Skin epidermis (tissue), 12 donors: ENCODE measurements around the gene TMEM233.
A peak's percentile ranks its signal among the peaks of the same experiment; 100 is the strongest.

Experiments
- H3K27ac ChIP-seq, 21 experiments: fragments of 200-600 bp; sonication (generic) in 11 of 21; one replicate each; pipeline ENCODE4 v1.5.0; 2020; ENCODE audit warnings: mild to moderate bottlenecking in 3 of 21, inconsistent platforms in 2 of 21, moderate library complexity in 2 of 21
- H3K4me3 ChIP-seq, 7 experiments: fragments of 200-600 bp; sonication (generic) in 2 of 7; one replicate each; pipeline ENCODE4 v1.5.0; 2020; ENCODE audit warnings: inconsistent platforms in 2 of 7, mild to moderate bottlenecking in 2 of 7, moderate library complexity in 1 of 7

The TMEM233 gene

GRCh38 chr12:119676022-119676421, 82.4 kb downstream of the TMEM233 start:
- Histone ChIP-seq H3K4me3 (no peak overlapping the region), H3K27ac (no peak overlapping the region)

- Histone ChIP-seq H3K4me3 (no peak overlapping the region), H3K27ac (no peak overlapping the region)
Measured at GRCh38 chr12:119676573-119676972, 83.0 kb downstream of the TMEM233 start.

GRCh38 chr12:119678459-119678858, 84.9 kb downstream of the TMEM233 start:
- no peak overlapping the region for H3K4me3 ChIP-seq
- no peak overlapping the region for H3K27ac ChIP-seq

GRCh38 chr12:119679081-119679480, 85.5 kb downstream of the TMEM233 start:
- H3K27ac ChIP-seq = no peak overlapping the region
- H3K4me3 ChIP-seq = no peak overlapping the region

DNA sequence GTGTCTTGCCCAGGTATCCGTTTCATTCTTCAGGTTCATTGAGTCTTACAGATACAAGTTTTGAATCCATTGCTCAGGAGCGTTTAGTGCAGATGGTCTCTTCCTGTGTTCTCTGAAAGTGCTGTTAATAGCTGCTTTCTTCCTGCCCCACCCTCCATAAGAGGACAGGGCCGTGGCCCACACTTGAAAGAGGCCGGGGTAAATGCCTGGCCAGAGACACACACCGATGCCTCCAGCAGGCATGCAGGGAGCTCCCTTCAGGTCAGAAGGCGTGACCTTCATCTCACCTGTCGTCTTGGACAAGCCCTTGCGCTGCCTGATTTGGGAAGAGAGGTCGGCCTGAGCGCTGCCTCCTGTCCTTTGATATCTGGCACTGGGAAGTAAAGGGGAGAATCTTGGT, 85.9 kb downstream of the TMEM233 start:
- H3K27ac ChIP-seq = peak overlapping the region in 1 of 21 experiments; percentile 1
- H3K4me3 ChIP-seq = no peak overlapping the region

GRCh38 chr12:119681111-119681510, 87.5 kb downstream of the TMEM233 start:
- H3K4me3 ChIP-seq = no peak overlapping the region
- H3K27ac ChIP-seq = peak overlapping the region in 3 of 21 experiments; percentile 9 to 58 (median 47)

- no peak overlapping the region for H3K4me3 ChIP-seq
- H3K27ac ChIP-seq = peak overlapping the region in 9 of 21 experiments; percentile 17 to 63 (median 43)
Measured at GRCh38 chr12:119681728-119682638, 88.4 kb downstream of the TMEM233 start.

GRCh38 chr12:119682639-119683252, 89.2 kb downstream of the TMEM233 start:
- H3K27ac ChIP-seq = peak overlapping the region in 11 of 21 experiments; percentile 12 to 63 (median 42)

GRCh38 chr12:119683413-119683812, 89.8 kb downstream of the TMEM233 start:
- H3K27ac ChIP-seq = peak overlapping the region in 3 of 21 experiments; percentile 36 to 54 (median 38)
- H3K4me3 ChIP-seq = no peak overlapping the region

More at GRCh38 chr12:119682639-119683252, 89.2 kb downstream of the TMEM233 start:
- no peak overlapping the region for H3K4me3 ChIP-seq

DNA sequence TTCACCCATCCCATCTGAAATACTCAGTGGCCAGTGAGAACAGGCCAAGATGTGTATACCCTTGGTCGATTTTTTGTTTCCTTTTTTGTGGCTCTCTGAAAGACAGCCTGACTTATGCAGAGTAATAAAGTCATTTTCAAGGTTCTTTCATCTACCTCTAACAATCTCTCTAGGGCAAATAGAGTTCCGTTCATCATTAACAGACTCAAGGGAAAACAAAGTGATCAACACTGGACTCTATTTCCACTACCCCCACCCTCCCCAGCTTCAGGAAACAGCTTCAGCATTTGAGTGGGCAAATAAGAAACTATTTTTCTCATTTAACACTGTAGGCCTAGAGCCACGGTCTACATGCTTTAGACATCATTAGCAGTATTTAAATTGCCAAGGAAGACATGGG, 90.2 kb downstream of the TMEM233 start:
- H3K27ac ChIP-seq = peak overlapping the region in 2 of 21 experiments; percentile 36 to 38
- H3K4me3 ChIP-seq = no peak overlapping the region

DNA sequence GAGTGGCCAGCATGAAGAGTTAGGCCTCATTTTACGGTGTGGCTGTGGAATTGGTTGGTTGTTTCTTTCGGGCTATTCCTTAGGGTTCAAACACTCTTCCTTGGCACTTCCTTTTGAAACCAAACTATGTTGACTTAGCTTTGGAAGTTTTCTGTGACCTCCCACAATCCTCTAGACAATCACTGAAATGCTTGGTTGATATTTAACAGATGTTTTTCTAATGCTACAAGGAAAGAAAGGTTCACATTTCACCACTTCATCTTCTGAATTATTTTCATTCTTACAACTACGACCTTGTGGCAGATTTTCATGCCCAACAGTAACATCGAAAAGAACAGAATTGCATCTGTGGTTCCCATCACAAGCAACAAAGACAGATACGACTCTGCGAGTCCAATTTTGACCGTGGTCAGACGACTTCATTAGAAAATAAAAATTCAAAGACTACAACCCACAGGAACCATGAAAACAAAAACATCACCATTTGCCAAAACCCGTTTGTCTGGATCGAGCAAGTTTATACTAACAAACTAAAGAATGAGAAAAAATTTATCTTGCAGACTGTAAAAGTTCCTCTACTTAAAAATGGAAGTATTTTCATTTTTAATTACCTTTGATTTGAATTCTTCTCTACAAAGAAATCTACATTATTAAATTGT, 91.3 kb downstream of the TMEM233 start:
- peak overlapping the region in 1 of 21 experiments; percentile 14 for H3K27ac ChIP-seq
- no peak overlapping the region for H3K4me3 ChIP-seq

GRCh38 chr12:119685375-119685774, 91.8 kb downstream of the TMEM233 start:
- no peak overlapping the region for H3K27ac ChIP-seq

DNA sequence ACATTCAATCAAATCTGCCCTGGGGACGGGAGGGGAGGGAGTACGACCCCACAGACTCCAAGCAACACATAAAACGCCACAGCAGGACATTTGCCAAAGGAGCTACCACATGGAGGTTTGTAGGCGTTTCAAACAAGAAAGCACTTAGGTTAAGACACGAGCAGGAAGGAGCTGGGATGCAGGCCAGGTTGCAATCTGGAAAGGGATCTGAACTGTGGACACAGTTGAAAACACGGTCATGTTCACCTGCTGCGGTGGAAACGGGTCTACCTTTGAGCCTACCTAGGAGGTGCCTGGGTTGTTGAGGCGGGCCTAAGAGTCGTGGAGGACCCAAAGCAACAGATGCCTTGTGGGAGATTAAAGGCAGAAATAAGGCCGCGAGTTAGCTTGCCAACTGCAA, 92.8 kb downstream of the TMEM233 start:
- H3K4me3 ChIP-seq = no peak overlapping the region
- no peak overlapping the region for H3K27ac ChIP-seq

More at GRCh38 chr12:119685375-119685774, 91.8 kb downstream of the TMEM233 start:
- H3K4me3 ChIP-seq = no peak overlapping the region

GRCh38 chr12:119686776-119687175, 93.2 kb downstream of the TMEM233 start:
- Histone ChIP-seq H3K27ac (no peak overlapping the region), H3K4me3 (no peak overlapping the region)

DNA sequence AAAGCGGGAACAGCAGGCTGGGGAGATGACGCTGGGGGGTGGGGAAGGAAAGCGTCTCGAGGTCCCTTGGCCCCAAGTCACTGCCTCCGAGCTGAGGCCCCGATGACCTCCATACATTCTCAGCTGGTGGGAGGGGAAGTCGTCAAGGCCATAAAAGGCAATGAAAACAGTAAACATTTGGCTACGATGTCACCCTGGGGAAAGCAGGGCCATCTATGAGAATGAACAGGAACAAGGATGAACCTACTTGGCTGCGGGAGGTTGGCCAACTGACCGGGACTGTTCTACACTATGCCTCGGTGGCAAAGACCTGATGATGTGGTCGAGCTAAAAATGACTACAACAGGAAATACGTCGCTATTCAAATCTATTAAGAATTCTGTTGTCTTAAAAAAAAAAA, 93.8 kb downstream of the TMEM233 start:
- no peak overlapping the region for H3K27ac ChIP-seq
- no peak overlapping the region for H3K4me3 ChIP-seq

DNA sequence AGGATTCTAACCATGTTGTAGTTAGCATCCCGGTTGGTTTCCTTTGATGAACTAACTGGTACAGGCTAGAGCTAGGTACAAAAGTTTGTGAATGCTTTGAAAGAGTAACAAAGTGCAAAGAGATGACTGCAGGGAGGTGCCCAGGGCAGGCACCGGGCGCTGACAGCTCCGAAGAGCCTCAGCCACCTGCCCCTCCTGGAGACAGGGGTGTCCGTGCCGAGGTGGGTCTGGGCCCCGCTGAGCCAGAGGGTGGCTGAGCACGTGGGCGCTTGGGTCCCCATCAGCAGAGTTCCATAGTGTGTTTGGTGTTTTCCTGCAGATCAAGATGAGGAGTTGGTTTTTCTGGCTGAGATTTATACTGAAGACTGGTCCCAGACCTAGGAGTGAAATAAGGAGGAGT, 94.3 kb downstream of the TMEM233 start:
- Histone ChIP-seq H3K27ac (no peak overlapping the region), H3K4me3 (no peak overlapping the region)

GRCh38 chr12:119689935-119690500, 96.4 kb downstream of the TMEM233 start:
- no peak overlapping the region for H3K4me3 ChIP-seq
- no peak overlapping the region for H3K27ac ChIP-seq

DNA sequence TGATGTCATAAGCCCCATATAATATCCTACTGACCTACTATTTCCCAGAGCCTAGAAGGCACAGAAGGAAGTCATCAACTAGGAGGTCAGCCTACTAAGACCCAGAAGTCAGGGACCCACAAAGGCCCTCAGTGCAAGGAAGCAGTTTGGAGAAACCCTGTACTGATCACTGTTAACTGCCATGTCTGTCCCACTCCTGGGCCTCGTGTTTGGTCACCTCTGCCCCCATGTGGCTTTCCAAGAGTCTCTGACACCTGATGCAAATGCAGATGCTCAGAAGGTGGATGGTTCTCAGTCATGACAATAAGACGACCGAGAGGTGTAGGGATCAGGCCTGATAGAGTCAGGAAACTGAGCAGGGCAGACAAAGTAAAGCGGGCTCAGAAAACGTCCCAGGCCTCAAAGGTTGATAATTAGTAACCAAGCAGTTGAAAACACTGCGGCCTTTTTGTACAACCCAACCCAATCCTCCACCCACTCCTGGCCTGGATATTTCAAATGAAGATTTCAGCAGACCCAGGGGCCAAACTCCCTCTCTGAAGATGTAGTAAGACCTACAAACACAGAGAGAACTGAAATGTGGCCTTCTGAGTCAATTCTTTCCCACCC, 97.7 kb downstream of the TMEM233 start:
- no peak overlapping the region for H3K4me3 ChIP-seq
- no peak overlapping the region for H3K27ac ChIP-seq

- Histone ChIP-seq H3K27ac (peak overlapping the region in 1 of 21 experiments; percentile 44), H3K4me3 (no peak overlapping the region)
Measured at GRCh38 chr12:119692410-119692809, 98.8 kb downstream of the TMEM233 start.
